Ovary (tissue), 3 donors: ENCODE measurements around the gene THRB.

Source experiments
- EP300 ChIP-seq: sonication (generic); formaldehyde crosslinking; IDR thresholded peaks from one replicate; pipeline ENCODE4 v1.6.1; 2017; ENCODE audit warnings: antibody characterized with exemption
- POLR2A ChIP-seq: fragments of 450-650 bp; IDR thresholded peaks from one replicate; pipeline ENCODE4 v1.6.1; 2017; ENCODE audit warnings: antibody characterized with exemption, mild to moderate bottlenecking, moderate library complexity
- TF ChIP-seq, protein P1 (sequence below), 3 donors: fragments of 450-650 bp in 2 of 3; fragments of 200-600 bp in 1 of 3; IDR thresholded peaks; one replicate each; pipeline versions ENCODE4 v1.5.1 to v1.8.0; 2016 to 2022; ENCODE audit warnings: antibody characterized with exemption in 3 of 3, mild to moderate bottlenecking in 1 of 3
- donor health status: DM: no; HTN: no; CAD: no.

DNA sequence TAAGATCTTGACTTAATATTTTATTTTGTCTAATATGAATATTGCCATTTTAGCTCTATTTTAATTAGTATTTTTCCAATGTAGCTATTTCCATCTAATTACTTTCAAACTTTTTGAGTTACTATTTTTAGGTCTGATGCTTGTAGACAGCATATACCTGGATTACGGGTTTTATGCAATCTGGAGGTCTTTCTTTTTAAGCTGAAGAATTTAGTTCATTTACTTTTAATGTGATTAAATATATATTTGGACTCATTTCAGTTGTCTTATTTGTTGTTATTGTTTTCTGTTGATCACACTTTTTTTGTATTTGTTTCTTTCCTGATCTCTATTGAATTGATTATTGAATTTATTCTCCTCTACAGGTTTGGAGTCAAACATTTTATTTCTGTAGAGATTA lies 30.3 kb downstream of the THRB start:
- TF ChIP-seq, protein P1, sequence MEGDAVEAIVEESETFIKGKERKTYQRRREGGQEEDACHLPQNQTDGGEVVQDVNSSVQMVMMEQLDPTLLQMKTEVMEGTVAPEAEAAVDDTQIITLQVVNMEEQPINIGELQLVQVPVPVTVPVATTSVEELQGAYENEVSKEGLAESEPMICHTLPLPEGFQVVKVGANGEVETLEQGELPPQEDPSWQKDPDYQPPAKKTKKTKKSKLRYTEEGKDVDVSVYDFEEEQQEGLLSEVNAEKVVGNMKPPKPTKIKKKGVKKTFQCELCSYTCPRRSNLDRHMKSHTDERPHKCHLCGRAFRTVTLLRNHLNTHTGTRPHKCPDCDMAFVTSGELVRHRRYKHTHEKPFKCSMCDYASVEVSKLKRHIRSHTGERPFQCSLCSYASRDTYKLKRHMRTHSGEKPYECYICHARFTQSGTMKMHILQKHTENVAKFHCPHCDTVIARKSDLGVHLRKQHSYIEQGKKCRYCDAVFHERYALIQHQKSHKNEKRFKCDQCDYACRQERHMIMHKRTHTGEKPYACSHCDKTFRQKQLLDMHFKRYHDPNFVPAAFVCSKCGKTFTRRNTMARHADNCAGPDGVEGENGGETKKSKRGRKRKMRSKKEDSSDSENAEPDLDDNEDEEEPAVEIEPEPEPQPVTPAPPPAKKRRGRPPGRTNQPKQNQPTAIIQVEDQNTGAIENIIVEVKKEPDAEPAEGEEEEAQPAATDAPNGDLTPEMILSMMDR (IDR thresholded peaks at IDR 0.05): no peak
- TF ChIP-seq POLR2A (no peak), EP300 (no peak)
